ENCODE data around the gene SEMA3C.

- TF ChIP-seq CTCF (IDR thresholded peaks at IDR 0.05): no peak
- no peak for TF ChIP-seq POLR2AphosphoS5 (IDR thresholded peaks at IDR 0.05)
- no peak for TF ChIP-seq POLR2A (IDR thresholded peaks at IDR 0.05)
Observed at GRCh38 chr7:80703272-80703671, 215.6 kb downstream of the SEMA3C start.

Measured in prostate gland (tissue), 2 donors.